Activated CD4-positive, alpha-beta T cell treated with anti-CD3 and anti-CD28 coated beads for 1 hour (primary cell): ENCODE data around the gene RALA.
"Not testable (repeated sequence)": the region's sequence is repeated elsewhere in the genome, so short reads cannot be mapped to it uniquely, and the experiment has no call there.

Source experiments
- DNase-seq: peaks from one replicate; pipeline ENCODE4 v3.0.0-alpha.2; 2020

The RALA gene

GRCh38 chr7:39688611-39689480, 65.5 kb downstream of the RALA start:
- no peak for DNase-seq

GRCh38 chr7:39691821-39692220, 68.4 kb downstream of the RALA start:
- no peak for DNase-seq

GRCh38 chr7:39693086-39693485, 69.7 kb downstream of the RALA start:
- DNase-seq: not testable (repeated sequence)

GRCh38 chr7:39693812-39694211, 70.4 kb downstream of the RALA start:
- no peak for DNase-seq

- DNase-seq: no peak
Measured at GRCh38 chr7:39695852-39696586, 72.6 kb downstream of the RALA start.

GRCh38 chr7:39696631-39697030, 73.3 kb downstream of the RALA start:
- DNase-seq: no peak

GRCh38 chr7:39697483-39697882, 74.1 kb downstream of the RALA start:
- no peak for DNase-seq

- no peak for DNase-seq
Measured at GRCh38 chr7:39700165-39700564, 76.8 kb downstream of the RALA start.

- no peak for DNase-seq
Measured at GRCh38 chr7:39700932-39701331, 77.6 kb downstream of the RALA start.

GRCh38 chr7:39702133-39702532, 78.8 kb downstream of the RALA start:
- no peak for DNase-seq

- no peak for DNase-seq
Measured at GRCh38 chr7:39703144-39703543, 79.8 kb downstream of the RALA start.

GRCh38 chr7:39709029-39709428, 85.7 kb downstream of the RALA start:
- DNase-seq: no peak

GRCh38 chr7:39709768-39710311, 86.5 kb downstream of the RALA start:
- DNase-seq: no peak

- DNase-seq: no peak
Measured at GRCh38 chr7:39712751-39713150, 89.4 kb downstream of the RALA start.

- no peak for DNase-seq
Measured at GRCh38 chr7:39714447-39715091, 91.2 kb downstream of the RALA start.

- DNase-seq: no peak
Measured at GRCh38 chr7:39720586-39720985, 97.2 kb downstream of the RALA start.

- no peak for DNase-seq
Measured at GRCh38 chr7:39721345-39721744, 98.0 kb downstream of the RALA start.

- no peak for DNase-seq
Measured at GRCh38 chr7:39721919-39722597, 98.7 kb downstream of the RALA start.

GRCh38 chr7:39727231-39728012, 104.0 kb downstream of the RALA start:
- no peak for DNase-seq

GRCh38 chr7:39732837-39733804, 109.7 kb downstream of the RALA start:
- peak; percentile 94 for DNase-seq
